SK-N-DZ (cell line): ENCODE measurements around the gene WDR35. TPM values are rescaled to one million over a fixed set of nuclear protein-coding genes. Genes with fewer than 3 reads are reported as not detected.

Experiments used
- DNase-seq: peaks from one replicate; pipeline ENCODE4 v3.0.0-alpha.2; 2015; ENCODE audit warnings: low spot score
- polyA plus RNA-seq, 2 experiments: library from polyadenylated mRNA; depleted of rRNA; stranded (reverse); fragments of >200 nt; gene quantifications; 2 replicates each; pipeline ENCODE4 v1.2.3, GENCODE V29; 2014

WDR35 gene
- polyA plus RNA-seq (2014; cell fraction: cytosol; rRNA removed) = 9.7 and 13.0 TPM in 2 replicates
- 27.6 and 38.5 TPM in 2 replicates for polyA plus RNA-seq (2014; cell fraction: nucleus; rRNA removed)

- peak; percentile 80 for DNase-seq
Observed at GRCh38 chr2:19989667-19990415, at the start of gene WDR35. WDR35 (minus strand) TSS chr2:19990105; CDS start chr2:19990015, 90 bp downstream.

DNA sequence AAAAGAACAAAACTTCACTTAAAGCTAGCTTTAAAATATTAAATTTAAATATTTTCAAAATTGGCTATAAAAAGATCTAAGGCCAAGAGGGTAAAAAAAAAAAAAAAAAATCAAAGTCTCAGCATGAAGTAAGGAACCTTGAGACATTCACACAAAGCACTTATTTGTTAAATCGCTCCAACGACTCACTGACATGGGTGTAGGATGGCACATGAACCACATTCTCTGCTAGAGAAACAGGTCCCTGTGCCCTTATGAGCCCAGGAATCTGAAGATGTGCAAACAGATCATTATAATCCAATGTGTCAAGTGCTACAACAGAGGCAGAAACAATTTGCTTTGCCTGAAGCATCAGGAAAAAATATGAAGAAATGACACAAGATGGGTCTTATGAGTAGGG, 47.8 kb upstream of the WDR35 start:
- DNase-seq = no peak

DNA sequence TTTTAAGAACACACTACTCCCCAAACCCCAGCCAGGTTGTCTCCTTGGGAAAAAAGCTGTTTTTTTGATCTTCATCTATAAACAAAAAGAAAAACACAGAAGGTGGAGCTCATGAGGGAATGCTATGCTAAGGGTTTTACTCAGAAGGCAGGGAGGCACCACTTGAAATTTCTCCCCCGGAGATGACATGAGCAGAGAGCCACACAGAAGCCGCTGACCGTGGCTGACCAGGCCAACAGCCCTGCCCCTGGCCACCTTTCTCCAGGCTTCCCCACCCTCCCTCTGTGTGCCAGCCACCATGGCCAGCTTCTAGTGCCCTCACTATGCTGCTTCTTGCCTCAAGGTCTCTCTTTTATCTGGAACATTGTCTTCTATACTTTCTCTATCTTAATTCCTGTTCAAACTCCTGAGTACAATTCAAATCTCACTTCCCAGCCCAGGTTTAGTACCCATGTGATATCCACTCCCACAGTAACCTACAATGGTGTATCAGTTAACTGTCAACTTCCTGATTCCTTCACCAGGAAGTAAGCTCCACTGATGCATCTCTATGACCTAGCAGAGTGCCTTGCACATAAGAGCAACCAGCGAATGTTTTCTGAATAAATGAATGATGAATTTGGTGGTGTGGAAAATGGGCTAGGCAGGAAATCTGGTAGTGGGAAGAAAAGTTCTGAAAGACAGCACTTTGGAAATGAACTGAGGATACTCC, 46.2 kb upstream of the WDR35 start:
- DNase-seq = no peak

DNA sequence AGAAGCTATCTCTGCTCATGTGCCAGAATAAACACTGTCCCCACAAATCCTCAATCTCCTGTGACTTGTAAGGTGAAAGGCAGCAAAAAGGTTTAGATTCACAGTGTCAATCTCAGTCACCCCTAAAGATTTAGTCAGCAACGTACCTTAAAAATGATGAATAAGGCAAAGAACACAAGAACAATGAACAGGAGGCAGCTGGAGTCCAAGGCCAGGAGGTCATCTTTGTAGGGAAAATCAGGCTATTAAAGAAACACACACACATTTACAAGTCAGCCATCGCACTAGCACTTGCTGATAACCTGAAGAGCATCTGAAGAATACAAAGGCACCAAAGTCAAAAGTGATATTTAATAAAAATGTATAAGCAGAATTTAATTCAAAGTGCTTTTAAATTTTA, 44.9 kb upstream of the WDR35 start:
- peak; percentile 28 for DNase-seq

GRCh38 chr2:20034218-20034617, 44.3 kb upstream of the WDR35 start:
- peak; percentile 86 for DNase-seq

- DNase-seq = no peak
Observed at GRCh38 chr2:20033322-20033721, 43.4 kb upstream of the WDR35 start.

GRCh38 chr2:20030224-20030623, 40.3 kb upstream of the WDR35 start:
- DNase-seq = no peak

DNA sequence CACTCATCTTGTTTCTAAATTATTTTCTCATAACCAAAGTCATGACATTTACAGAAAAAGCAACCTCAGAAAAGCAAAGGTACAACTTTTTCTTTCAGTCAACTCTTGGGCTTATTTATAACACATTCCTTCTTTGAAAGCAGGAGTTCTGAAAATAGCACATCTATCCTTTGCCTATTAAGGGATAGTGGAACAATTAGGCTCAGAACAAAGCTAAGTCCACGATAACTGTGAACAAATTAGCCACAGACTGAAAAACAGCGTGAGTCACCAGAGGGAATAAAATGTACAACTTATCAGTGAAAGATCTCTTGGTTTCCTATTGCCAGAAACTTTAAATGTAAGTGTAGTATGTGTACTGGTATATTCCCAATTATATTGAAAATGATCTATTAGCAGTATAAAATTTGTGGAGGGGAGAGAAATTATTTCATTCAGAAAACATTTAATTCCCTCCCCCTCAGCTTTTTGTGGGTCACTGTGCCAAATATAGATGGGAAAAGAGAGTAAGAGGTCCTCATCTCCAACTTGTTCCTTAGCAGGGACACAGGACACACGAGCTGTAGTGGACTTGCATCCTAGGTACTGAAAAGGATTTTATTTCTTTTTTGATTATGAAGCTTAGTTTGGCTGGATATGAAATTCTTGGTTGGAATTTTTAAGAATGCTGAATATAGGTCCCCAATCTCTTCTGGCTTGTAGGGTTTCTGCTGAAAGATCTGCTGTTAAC, 38.0 kb upstream of the WDR35 start:
- no peak for DNase-seq

DNA sequence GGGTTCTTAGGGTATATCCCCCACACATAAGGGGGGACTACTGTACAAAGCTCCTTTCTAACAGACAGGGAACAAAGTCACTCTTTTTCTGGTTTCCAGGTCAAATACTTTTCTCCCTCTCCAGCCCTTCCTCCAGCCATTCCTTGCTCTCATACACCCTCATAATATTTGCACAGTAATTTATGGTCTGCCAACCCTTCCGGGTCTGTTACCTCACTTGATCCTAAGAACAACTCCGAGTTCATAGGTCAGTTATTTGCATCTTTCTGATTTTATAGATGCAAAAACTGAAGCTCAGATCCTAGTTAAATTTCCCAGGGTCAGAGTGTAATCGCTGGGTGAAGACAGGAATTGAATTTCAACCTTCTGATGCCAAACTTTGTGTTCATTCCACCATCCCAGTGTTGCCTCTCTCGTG, 37.4 kb upstream of the WDR35 start:
- DNase-seq = no peak

GRCh38 chr2:20025065-20025786, 35.3 kb upstream of the WDR35 start:
- DNase-seq = no peak

DNA sequence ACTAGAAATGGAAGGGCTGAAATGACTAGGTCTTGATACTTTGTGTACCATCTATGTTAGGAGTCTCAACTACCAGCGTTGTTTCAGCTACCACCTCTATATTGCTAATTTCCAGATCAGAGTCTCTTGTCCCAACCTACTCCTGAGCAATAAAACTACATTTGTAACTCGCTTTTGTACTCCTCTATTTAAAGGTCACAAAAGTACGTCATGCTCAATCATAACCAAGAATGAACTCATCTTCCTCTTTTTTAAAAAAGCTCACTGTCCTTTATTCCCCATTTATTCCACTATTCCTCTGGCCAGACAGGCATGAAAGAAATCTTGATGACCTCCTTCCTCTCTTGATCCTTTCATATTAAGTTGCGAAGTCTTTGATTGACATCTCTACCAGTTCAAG, 33.8 kb upstream of the WDR35 start:
- DNase-seq = no peak

DNA sequence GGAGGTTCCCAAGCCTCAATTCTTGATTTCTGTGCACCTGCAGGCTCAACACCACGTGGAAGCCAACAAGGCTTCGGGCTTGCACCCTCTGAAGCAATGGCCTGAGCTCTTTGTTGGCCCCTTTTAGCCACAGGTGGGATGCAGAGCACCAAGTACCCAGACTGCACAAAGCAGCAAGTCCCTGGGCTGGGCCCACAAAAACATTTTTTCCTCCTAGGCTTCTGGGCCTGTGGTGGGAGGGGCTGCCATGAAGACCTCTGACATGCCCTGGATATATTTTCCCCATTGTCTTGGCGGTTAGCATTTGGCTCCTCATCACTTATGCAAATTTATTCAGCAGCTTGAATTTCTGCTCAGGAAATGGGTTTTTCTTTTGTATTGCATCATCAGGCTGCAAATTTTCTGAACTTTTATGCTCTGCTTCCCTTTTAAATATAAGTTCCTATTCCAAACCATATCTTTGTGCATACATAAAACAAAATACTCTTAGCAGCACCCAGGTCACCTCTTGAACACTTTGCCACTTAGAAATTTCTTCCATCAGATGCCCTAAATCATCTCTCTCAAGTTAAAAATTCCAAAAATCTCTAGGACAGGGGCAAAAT, 31.6 kb upstream of the WDR35 start:
- DNase-seq = no peak

DNA sequence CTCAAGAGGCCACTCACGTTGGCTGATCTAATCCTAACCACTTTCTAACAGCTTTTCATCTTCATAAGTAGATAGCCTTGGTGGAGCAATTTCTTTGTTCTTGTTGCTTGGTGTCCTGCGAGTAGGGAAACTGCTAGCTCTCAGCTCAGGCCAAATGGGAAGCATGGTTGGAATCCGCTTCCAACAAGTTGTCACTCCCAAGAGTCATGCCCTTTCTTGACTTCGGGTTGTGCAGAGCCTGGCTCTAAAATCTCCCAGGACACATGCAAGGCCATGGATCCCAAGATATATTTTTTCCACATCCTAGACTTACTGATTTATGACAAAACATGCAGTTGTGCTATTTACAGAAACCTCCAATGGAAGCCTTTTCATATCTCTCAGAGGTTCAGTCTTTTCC, 29.8 kb upstream of the WDR35 start:
- DNase-seq = no peak

- DNase-seq = no peak
Observed at GRCh38 chr2:20018601-20019152, 28.8 kb upstream of the WDR35 start.

GRCh38 chr2:20016346-20016745, 26.4 kb upstream of the WDR35 start:
- no peak for DNase-seq

GRCh38 chr2:20015482-20016083, 25.7 kb upstream of the WDR35 start:
- peak; percentile 53 for DNase-seq

DNA sequence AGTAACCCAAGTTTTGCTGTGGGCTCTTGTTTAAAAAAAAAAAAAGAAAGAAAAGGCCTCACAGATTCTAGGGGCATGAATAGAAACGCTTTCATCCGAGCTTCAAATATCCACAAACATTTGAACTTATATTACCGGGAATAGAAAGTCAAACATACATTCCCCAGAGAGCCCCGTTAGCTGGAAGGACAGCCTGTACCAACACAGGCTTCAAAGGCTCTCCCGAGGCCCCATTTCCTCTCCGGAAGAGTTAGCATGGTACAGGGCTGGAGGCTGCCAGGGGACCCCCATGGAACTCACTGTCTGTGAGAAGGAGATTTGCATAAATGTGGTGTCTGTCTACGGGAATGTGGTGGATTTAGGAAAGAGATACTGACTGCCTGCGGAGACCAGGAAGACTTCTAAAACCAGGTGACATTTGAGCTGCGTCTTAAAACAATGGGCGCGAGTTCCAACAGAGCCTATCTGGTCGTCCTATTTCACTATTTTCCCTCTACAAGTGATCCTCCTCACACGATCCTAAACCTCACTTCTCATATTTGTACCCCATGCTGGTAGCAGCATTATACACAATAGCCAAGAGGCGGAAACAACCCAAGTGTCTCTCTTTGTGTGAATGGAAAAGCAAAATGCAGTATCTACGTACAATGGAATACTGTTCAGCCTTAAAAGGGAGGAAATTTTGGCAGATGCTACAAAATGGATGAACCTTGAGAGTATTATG, 23.4 kb upstream of the WDR35 start:
- DNase-seq = no peak

DNA sequence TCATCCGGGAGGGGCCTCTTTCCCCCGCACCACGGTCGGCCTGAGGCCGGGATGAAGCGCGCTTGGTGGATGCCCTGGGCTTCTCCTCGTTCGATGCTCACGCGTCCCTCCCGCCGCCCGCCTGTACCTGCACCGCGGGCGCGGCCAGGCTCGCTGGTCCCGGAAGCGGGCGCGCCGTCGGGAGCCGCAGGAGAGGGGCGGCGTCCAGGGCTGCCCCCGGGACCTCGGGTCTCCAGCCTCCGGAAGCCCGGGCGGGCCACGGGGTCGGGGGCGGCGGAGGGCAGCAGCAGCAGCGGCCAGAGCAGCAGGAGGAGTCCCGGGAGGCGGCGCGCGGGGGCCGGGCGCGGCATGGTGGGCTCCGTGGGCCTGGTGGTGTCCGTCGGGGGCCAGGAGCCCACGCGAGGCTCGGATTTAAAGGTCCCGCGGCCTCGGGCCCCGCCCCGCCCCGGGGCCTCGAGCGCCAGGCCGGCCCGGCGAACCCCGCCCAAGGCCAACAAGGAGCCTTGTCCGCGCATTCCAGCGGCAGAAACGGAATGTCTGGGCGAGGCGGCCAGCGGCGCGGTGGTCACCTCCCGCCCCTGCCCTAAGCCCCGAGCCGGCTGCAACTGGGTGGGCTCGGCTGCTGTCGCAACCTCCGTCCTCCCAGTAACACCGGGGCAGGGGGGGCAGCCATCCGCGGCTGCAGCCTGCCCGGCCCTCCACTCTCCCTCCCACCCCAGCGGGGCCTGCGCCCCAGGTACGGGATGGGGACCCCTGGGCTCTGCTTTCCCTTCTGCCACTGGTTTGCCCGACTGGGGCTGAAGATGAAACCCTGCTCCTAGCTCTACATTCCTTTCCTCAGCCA, 22.6 kb upstream of the WDR35 start, which contains the start of gene MATN3:
Gene MATN3 (minus strand): TSS at position 387 of the 844 bp plus-strand sequence. CDS start 37 bp downstream, at position 350.
- DNase-seq = no peak

GRCh38 chr2:20012032-20012281, 22.1 kb upstream of the WDR35 start:
- no peak for DNase-seq
